ENCODE results near the gene MSMP.

- TF ChIP-seq CTCF (IDR thresholded peaks at IDR 0.05; ENCODE audit: extremely low read depth in 1 of 2, insufficient read depth in 1 of 2, low read depth in 1 of 2, low read length in 2 of 2) (no peak), JUN (IDR thresholded peaks at IDR 0.05; ENCODE audit: borderline replicate concordance, insufficient read depth, insufficient read length, low read depth) (no peak), POLR2A (IDR thresholded peaks at IDR 0.05; ENCODE audit: low read depth, low read length) (no peak), MYC (IDR thresholded peaks at IDR 0.05; ENCODE audit: low read depth, low read length) (no peak), POLR2AphosphoS5 (IDR thresholded peaks at IDR 0.05; ENCODE audit: insufficient read depth, low read depth, low read length) (no peak), MAX (IDR thresholded peaks at IDR 0.05; ENCODE audit: insufficient read depth, insufficient read length) (no peak), EZH2 (IDR thresholded peaks at IDR 0.05; ENCODE audit: borderline replicate concordance, low read depth, low read length, severe bottlenecking) (no peak)
These were observed 13.8 kb downstream of the MSMP start for GRCh38 chr9:35740243-35740642.
